Stimulated activated naive CD8-positive, alpha-beta T cell treated with anti-CD3 and anti-CD28 coated beads, Interleukin-15, amount 100 ng/mL, for 72 hours (primary cell): ENCODE data around the gene GPX6.
"Not testable (repeated sequence)": the region's sequence is repeated elsewhere in the genome, so short reads cannot be mapped to it uniquely, and the experiment has no call there.

ENCODE experiments used
- ATAC-seq: fragments of 150-1000 bp; cut with Tn5 transposase; 2 replicates; pipeline ENCODE4 v1.10.0; 2021; ENCODE audit warnings: mild to moderate bottlenecking, moderate library complexity
- DNase-seq, 2 donors: peaks; one replicate each; pipeline ENCODE4 v3.0.0; 2021 to 2022
- H3K27ac Mint-ChIP-seq, 2 donors: one replicate each; pipeline ENCODE4 v1.8.0; 2022; ENCODE audit warnings: mild to moderate bottlenecking in 2 of 2, mixed read lengths in 2 of 2, moderate library complexity in 2 of 2
- H3K27me3 Mint-ChIP-seq: one replicate; pipeline ENCODE4 v1.8.0; 2022; ENCODE audit warnings: mixed read lengths
- H3K4me1 Mint-ChIP-seq: one replicate; pipeline ENCODE4 v1.8.0; 2022; ENCODE audit warnings: mild to moderate bottlenecking, mixed read lengths
- H3K4me3 Mint-ChIP-seq, 2 donors: one replicate each; pipeline ENCODE4 v1.8.0; 2022; ENCODE audit warnings: mild to moderate bottlenecking in 2 of 2, mixed read lengths in 2 of 2, moderate library complexity in 1 of 2
- H3K9me3 Mint-ChIP-seq, 2 donors: one replicate each; pipeline ENCODE4 v1.8.0; 2022; ENCODE audit warnings: mixed read lengths in 2 of 2

Gene GPX6

GRCh38 chr6:28537065-28537464, 21.5 kb upstream of the GPX6 start:
- DNase-seq, result no peak
- peak overlapping the region; percentile 59 to 74 for H3K4me3 Mint-ChIP-seq
- H3K4me1 Mint-ChIP-seq, result peaks cover 24% of the 10 kb centered on the region

GRCh38 chr6:28534875-28535274, 19.3 kb upstream of the GPX6 start:
- H3K4me3 Mint-ChIP-seq, result no peak overlapping the region
- H3K4me1 Mint-ChIP-seq, result peaks cover 22% of the 10 kb centered on the region
- no peak for ATAC-seq
- H3K9me3 Mint-ChIP-seq, result no peaks in the 10 kb centered on the region
- peaks cover 51% of the 10 kb centered on the region for H3K27me3 Mint-ChIP-seq
- no peak overlapping the region for H3K27ac Mint-ChIP-seq
- DNase-seq, result no peak

More at GRCh38 chr6:28537065-28537464, 21.5 kb upstream of the GPX6 start:
- ATAC-seq, result peak; percentile 24
- Mint-ChIP-seq H3K27me3 (peaks cover 55% of the 10 kb centered on the region), H3K27ac (peak overlapping the region; percentile 59 to 93), H3K9me3 (peaks cover 5 to 7% of the 10 kb centered on the region in 2 donors)

DNA sequence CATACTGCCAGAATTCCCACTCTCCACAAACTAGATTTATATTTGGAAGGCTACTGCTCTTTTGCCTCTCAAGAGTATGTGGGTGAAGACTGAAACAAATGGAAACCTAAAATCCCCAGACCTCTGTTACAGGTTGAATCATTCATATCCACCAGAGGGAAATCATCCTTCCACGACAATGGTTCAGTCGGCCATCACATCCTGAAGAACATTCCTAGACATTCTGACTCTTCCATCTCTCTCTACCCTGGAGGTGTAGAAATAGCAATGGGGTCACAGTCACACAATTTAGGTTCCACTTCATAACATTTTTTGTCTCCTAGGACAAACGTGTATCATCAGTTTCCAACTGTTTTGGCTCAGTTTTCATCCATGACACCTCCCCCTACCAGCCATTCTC, 18.7 kb upstream of the GPX6 start:
- Mint-ChIP-seq H3K9me3 (no peaks in the 10 kb centered on the region), H3K27me3 (peaks cover 51% of the 10 kb centered on the region), H3K4me1 (peaks cover 22% of the 10 kb centered on the region), H3K4me3 (no peak overlapping the region), H3K27ac (no peak overlapping the region)
- ATAC-seq (no peak), DNase-seq (no peak)

- Mint-ChIP-seq H3K9me3 (no peaks in the 10 kb centered on the region), H3K4me3 (no peak overlapping the region), H3K27ac (no peak overlapping the region), H3K27me3 (peaks cover 47% of the 10 kb centered on the region), H3K4me1 (no peaks in the 10 kb centered on the region)
- no peak for DNase-seq
- ATAC-seq, result no peak
Observed at GRCh38 chr6:28531479-28532128, 16.0 kb upstream of the GPX6 start.

- H3K9me3 Mint-ChIP-seq, result no peaks in the 10 kb centered on the region
- ATAC-seq (no peak), DNase-seq (no peak)
- H3K4me3 Mint-ChIP-seq, result no peak overlapping the region
- H3K4me1 Mint-ChIP-seq, result peaks cover 5% of the 10 kb centered on the region
- no peak overlapping the region for H3K27ac Mint-ChIP-seq
- H3K27me3 Mint-ChIP-seq, result peaks cover 48% of the 10 kb centered on the region
Observed at GRCh38 chr6:28530777-28531176, 15.2 kb upstream of the GPX6 start.

DNA sequence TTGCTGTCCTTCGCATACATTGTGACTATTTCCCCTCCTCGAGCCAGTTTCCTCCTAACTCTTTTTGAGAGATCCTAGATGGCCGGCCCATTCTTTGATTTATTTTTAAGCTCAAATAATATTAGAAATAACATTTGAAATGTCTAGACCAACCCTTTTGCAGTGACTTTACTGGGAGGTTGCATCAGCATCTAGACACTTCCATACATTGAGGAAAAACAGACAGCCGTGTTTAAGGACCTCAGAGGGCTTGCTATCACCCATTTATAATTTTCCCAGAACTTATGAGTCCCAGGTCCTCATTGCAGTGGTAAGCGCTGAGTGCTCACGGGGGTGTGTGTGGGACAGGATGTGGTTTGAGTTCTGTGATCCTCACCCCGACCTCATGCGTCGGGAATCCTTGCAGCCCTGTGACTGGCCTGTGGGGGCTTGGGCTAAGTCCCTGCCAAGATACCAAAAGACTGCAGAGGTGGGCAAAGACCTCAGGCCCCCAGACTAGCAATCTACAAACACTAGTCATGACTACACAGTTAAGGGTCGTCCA, 10.0 kb upstream of the GPX6 start, which contains the start of gene GPX5:
Gene GPX5 (plus strand): TSS at position 386 of the 544 bp plus-strand sequence. CDS start 133 bp downstream, at position 519.
- peak within 1 kb of the TSS in 1 of 2 donors; percentile 88 for H3K27ac Mint-ChIP-seq
- H3K27me3 Mint-ChIP-seq, result peaks cover 31% of the 10 kb centered on the region

DNA sequence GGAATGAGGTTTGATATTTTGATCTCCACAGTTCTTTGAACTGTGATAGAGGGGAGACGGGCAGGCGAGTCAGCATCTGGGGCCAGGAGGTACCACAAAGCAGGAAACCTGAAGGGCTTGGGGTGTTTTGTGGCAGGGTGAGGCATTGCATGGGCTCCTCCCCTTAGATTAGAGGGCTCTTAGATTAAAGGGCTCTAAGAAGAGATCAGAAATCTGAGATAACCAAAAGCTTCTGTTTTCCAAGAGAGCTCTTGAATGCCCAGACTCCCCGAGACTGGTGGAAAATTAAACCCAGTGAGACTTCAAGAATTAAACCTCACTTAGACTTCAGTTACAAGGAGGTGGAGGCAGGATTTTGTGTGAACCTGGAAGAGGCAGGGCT, 7.6 kb upstream of the GPX6 start:
- peak; percentile 99 for ATAC-seq
- H3K4me1 Mint-ChIP-seq, result peaks cover 28% of the 10 kb centered on the region
- no peaks in the 10 kb centered on the region for H3K9me3 Mint-ChIP-seq
- H3K4me3 Mint-ChIP-seq, result peak overlapping the region in 1 of 2 donors; percentile 60
- peak overlapping the region in 1 of 2 donors; percentile 75 for H3K27ac Mint-ChIP-seq
- H3K27me3 Mint-ChIP-seq, result peaks cover 30% of the 10 kb centered on the region
- DNase-seq, result peak; percentile 43 to 56

More for the DNA sequence above, 10.0 kb upstream of the GPX6 start, which contains the start of gene GPX5:
- Mint-ChIP-seq H3K4me1 (peaks cover 28% of the 10 kb centered on the region), H3K9me3 (no peaks in the 10 kb centered on the region), H3K4me3 (no peak within 1 kb of the TSS)
- ATAC-seq, result peak; percentile 72
- DNase-seq, result peak in 1 of 2 donors; percentile 20

DNA sequence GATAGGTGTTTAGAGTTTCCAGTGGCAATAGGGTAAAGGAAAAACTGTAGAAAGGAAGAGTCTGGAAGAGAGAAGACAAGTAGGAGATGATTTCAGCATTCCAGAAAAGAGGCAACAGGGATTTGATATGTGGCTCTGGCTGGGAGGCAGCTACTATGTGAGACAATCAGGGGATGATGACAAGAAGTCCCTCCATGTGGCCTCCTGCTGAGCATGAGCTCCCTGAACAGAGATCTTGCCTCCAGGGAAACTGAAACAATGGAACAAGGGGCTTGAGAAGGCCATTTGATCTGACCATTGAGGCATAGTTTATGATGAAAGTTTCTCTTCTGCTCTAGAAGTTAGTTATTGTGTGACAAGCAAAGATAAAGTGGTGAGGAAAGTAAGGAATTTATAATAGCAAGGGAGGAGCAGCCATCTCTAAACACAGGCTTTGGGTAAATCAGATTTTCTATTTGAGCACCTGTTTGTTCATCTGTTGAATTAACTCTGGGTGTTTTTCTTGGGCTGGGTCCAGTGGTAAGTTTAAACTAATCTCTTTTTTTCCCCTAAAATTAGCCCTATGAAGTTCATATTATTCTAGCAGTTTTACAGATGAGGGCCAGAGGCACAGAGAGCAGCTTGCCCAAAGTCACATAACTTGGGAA, 7.1 kb upstream of the GPX6 start:
- no peak for DNase-seq

GRCh38 chr6:28517964-28518363, 2.4 kb upstream of the GPX6 start:
- no peak for ATAC-seq
- Mint-ChIP-seq H3K4me1 (peaks cover 9% of the 10 kb centered on the region), H3K9me3 (no peaks in the 10 kb centered on the region), H3K4me3 (no peak overlapping the region), H3K27me3 (peaks cover 32% of the 10 kb centered on the region), H3K27ac (no peak overlapping the region)
- no peak for DNase-seq

More for the DNA sequence above, 7.1 kb upstream of the GPX6 start:
- no peaks in the 10 kb centered on the region for H3K9me3 Mint-ChIP-seq
- peaks cover 28% of the 10 kb centered on the region for H3K4me1 Mint-ChIP-seq
- peaks cover 29% of the 10 kb centered on the region for H3K27me3 Mint-ChIP-seq
- peak overlapping the region in 1 of 2 donors; percentile 18 for H3K4me3 Mint-ChIP-seq
- ATAC-seq, result peak; percentile 13
- H3K27ac Mint-ChIP-seq, result peak overlapping the region in 1 of 2 donors; percentile 75

- H3K4me1 Mint-ChIP-seq, H3K27ac Mint-ChIP-seq: not testable (repeated sequence)
Observed at GRCh38 chr6:28512387-28512786, 3.2 kb downstream of the GPX6 start.

DNA sequence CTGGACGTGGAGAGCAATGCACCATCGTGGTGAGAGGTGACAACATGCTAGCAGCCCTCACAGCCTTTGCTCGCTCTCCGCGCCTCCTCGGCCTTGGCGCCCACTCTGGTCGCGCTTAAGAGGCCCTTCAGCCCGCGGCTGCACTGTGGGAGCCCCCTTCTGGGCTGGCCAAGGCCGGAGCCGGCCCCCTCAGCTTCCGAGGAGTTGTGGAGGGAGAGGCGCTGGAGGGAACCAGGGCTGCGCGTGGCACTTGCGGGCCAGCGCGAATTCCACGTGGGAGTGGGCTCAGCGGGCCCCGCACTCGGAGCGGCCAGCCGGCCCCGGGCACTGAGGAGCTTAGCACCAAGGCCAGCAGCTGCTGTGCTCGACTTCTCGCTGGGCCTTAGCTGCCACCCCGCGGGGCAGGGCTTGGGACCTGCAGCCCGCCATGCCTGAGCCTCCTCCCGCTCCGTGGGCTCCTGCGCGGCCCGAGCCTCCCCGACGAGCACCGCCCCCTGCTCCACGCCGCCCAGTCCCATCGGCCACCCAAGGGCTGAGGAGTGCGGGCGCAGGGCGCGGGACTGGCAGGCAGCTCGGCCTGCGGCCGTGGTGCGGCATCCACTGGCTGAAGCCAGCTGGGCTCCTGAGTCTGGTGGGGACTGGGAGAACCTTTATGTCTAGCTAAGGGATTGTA, 3.8 kb downstream of the GPX6 start:
- no peak overlapping the region for H3K4me3 Mint-ChIP-seq
- H3K4me1 Mint-ChIP-seq, result peaks cover 10% of the 10 kb centered on the region
- no peak overlapping the region for H3K27ac Mint-ChIP-seq
- no peak for ATAC-seq
- no peaks in the 10 kb centered on the region for H3K9me3 Mint-ChIP-seq
- peaks cover 19% of the 10 kb centered on the region for H3K27me3 Mint-ChIP-seq
- no peak for DNase-seq

More at GRCh38 chr6:28512387-28512786, 3.2 kb downstream of the GPX6 start:
- H3K9me3 Mint-ChIP-seq, ATAC-seq, H3K4me3 Mint-ChIP-seq, DNase-seq: not testable (repeated sequence)
- peaks cover 23% of the 10 kb centered on the region for H3K27me3 Mint-ChIP-seq

- Mint-ChIP-seq H3K4me3 (no peak overlapping the region), H3K27ac (peak overlapping the region; percentile 4 to 28)
Observed at GRCh38 chr6:28506807-28507475, 8.7 kb downstream of the GPX6 start.

GRCh38 chr6:28505733-28506132, 9.9 kb downstream of the GPX6 start:
- peaks cover 12% of the 10 kb centered on the region for H3K4me1 Mint-ChIP-seq
- no peaks in the 10 kb centered on the region for H3K9me3 Mint-ChIP-seq
- DNase-seq, result no peak
- H3K4me3 Mint-ChIP-seq, result no peak overlapping the region
- ATAC-seq, result no peak
- no peak overlapping the region for H3K27ac Mint-ChIP-seq
- no peaks in the 10 kb centered on the region for H3K27me3 Mint-ChIP-seq

More at GRCh38 chr6:28506807-28507475, 8.7 kb downstream of the GPX6 start:
- DNase-seq (no peak), ATAC-seq (no peak)
- Mint-ChIP-seq H3K9me3 (no peaks in the 10 kb centered on the region), H3K27me3 (no peaks in the 10 kb centered on the region), H3K4me1 (peaks cover 12% of the 10 kb centered on the region)

GRCh38 chr6:28502709-28503305, 12.8 kb downstream of the GPX6 start:
- H3K27ac Mint-ChIP-seq, DNase-seq, ATAC-seq, H3K27me3 Mint-ChIP-seq, H3K9me3 Mint-ChIP-seq, H3K4me3 Mint-ChIP-seq: not testable (repeated sequence)
- H3K4me1 Mint-ChIP-seq, result peaks cover 12% of the 10 kb centered on the region

GRCh38 chr6:28502136-28502535, 13.5 kb downstream of the GPX6 start:
- not testable (repeated sequence) for H3K9me3 Mint-ChIP-seq, H3K27me3 Mint-ChIP-seq, ATAC-seq, H3K4me1 Mint-ChIP-seq, H3K27ac Mint-ChIP-seq, H3K4me3 Mint-ChIP-seq, DNase-seq
